Upper lobe of left lung (tissue), 4 donors: ENCODE results near the gene CCDC7.

Source experiments
- CTCF ChIP-seq, 6 experiments: fragments of 450-650 bp in 4 of 6; fragments of 200-600 bp in 2 of 6; sonication (generic) in 2 of 6; IDR thresholded peaks; one replicate each; pipeline ENCODE4 v1.5.1; 2016 to 2019; ENCODE audit warnings: antibody characterized with exemption in 6 of 6
- EP300 ChIP-seq, 4 donors: sonication (generic); formaldehyde crosslinking; IDR thresholded peaks; one replicate each; pipeline ENCODE4 v1.5.1; 2017; ENCODE audit warnings: antibody characterized with exemption in 4 of 4, control low read depth in 2 of 4

DNA sequence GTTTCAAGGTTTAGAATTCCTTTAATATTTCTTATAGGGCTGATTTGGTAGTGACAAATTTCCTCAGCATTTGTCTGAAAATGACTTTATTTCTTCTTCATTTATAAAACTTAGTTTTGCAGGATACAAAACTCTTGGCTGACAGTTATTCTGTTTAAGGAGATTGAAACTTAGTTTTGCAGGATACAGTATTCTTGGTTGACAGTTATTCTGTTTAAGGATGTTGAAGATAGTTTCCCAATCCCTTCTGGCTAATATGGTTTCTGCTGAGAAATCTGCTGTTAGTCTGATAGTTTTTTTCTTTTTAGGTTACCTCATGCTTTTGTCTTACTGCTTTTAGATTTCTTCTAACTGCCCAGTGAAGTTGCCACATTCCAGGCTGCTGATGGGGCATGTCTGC is 325.3 kb downstream of the CCDC7 start:
- TF ChIP-seq CTCF (IDR thresholded peaks at IDR 0.05) = no peak
- no peak for TF ChIP-seq EP300 (IDR thresholded peaks at IDR 0.05)
